Measurements from ENCODE around the gene RSPO4. TPM values are rescaled to one million over a fixed set of nuclear protein-coding genes. Genes with fewer than 3 reads are reported as not detected.

Gene RSPO4
- not detected in 5 replicates for total RNA-seq (2022; extraction: Qiagen RNA extraction)

DNA sequence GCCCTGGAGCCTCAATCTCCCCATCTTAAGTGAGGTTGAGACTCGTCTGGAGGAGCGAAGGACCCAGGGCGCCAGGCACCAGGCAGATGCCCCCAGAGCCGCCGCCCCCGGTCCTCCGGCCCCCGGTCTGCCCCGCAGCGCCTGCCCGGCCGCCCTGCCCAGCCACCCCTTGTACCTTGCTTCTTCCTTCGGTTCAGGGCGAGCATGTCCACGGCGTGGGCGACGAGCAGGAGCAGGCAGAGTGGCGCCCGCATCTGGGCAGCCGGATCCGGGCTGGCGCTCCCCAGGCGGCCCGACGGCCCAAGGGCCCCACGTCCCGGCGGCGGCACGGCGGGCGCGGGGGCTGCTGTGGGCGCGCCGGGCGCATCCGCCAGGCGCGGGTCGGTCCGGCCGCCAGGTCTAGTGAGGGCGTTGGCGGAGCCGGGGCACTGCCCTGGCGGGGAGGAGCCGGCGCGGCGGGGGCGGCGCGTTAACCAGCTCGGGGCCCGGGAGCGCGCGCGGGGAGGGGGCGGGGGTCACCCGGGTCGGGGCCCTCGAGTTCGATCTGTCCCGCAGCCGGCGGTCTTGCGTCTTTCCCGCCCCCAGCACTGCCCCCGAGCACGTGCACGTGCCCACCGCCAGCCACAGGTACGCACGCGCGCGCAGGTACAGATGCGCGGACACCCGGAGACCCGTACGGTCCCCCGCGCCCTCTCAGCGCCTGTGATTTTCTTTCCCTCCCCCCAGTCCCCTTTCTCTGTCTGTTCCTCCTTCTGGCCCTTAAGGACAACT is at the start of gene RSPO4:
Gene RSPO4, minus strand, starts transcription at position 401 of the 771 bp plus-strand sequence. Its CDS starts 147 bp downstream, at position 254.

DNA sequence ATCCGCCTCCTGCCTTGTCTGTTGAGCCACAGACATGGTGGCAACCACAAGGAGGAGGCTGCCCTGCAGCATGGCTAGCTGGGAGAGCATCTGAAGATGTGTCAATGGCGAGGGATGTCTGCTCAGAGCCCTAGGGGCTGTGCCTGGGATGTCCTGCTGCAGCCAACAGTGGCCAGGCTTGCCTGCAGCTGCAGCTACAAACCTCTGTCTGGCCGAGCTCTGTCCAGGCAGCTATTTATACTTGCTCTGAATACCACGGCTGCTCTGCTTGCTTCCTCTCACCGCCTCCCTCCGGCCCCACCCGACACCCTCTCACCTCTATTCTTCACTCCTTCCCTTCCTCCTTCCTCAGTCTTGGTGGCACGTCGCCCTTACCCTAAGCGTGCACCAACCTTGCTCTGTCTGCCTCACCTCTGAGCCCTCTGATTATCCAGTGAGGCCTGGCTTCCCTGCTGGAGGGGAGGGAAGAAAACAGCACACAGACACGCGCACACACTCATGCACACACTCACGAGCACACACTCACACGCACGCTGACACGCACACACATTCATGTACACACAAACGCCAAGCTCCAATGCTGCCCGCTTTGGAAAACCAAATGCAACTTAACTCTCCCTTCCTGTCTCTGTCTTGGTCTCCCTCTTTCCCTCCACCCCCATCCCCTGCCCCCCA is 85.8 kb downstream of the RSPO4 start, which contains the start of gene ANGPT4:
Gene ANGPT4, minus strand, starts transcription at position 210 of the 675 bp plus-strand sequence. Its CDS starts 120 bp downstream, at position 90.

Other genes starting within 250 kb of the RSPO4 start
- 0.34 to 0.60 TPM (median 0.45 TPM) in 5 replicates for gene SLC52A3, start 233.8 kb downstream of the RSPO4 start, total RNA-seq (2022; extraction: Qiagen RNA extraction)
- gene FAM110A, start 168.6 kb downstream of the RSPO4 start, total RNA-seq (2022; extraction: Qiagen RNA extraction) = 5.1 to 10.5 TPM (median 10.0 TPM) in 5 replicates
- 0.02 to 0.04 TPM (median 0.03 TPM) in 4 of 5 replicates, not detected in the other for gene ANGPT4, start 86.0 kb downstream of the RSPO4 start, total RNA-seq (2022; extraction: Qiagen RNA extraction)
- 201 to 274 TPM (median 240 TPM) in 5 replicates for gene PSMF1, start 116.3 kb upstream of the RSPO4 start, total RNA-seq (2022; extraction: Qiagen RNA extraction)
- gene TMEM74B, start 182.7 kb upstream of the RSPO4 start, total RNA-seq (2022; extraction: Qiagen RNA extraction) = 2.4 to 3.5 TPM (median 3.1 TPM) in 5 replicates
- 0.05 to 0.08 TPM (median 0.07 TPM) in 3 of 5 replicates, not detected in the others for gene C20orf202, start 201.1 kb upstream of the RSPO4 start, total RNA-seq (2022; extraction: Qiagen RNA extraction)
- gene RAD21L1, start 223.7 kb upstream of the RSPO4 start, total RNA-seq (2022; extraction: Qiagen RNA extraction) = not detected in 5 replicates